RPMI7951 (cell line): Measurements from ENCODE around the gene ZNF606. TPM values are rescaled to one million over a fixed set of nuclear protein-coding genes. Genes with fewer than 3 reads are reported as not detected.

Experiments used
- DNase-seq: peaks from one replicate; pipeline ENCODE4 v3.0.0-alpha.2; 2012; ENCODE audit warnings: low read depth
- total RNA-seq: library from RNA; depleted of rRNA; stranded (reverse); fragments of >200 nt; shearing (Covaris generic); gene quantifications from 2 replicates; pipeline ENCODE4 v1.2.3, GENCODE V29; 2014; rRNA removed

Gene ZNF606
- total RNA-seq, result 6.4 and 8.6 TPM in 2 replicates

GRCh38 chr19:58002384-58003173 lies at the start of gene ZNF606:
Gene ZNF606 (minus strand): TSS chr19:58002820. CDS start chr19:58001319, 1,501 bp downstream.
- peak; percentile 86 for DNase-seq

- DNase-seq, result no peak
Observed at GRCh38 chr19:58052256-58052655, 49.6 kb upstream of the ZNF606 start.

GRCh38 chr19:58047672-58048071 lies 45.1 kb upstream of the ZNF606 start:
- DNase-seq, result no peak

- DNase-seq, result no peak
Observed at GRCh38 chr19:58046856-58047255, 44.2 kb upstream of the ZNF606 start.

- DNase-seq, result no peak
Observed at GRCh38 chr19:58045411-58046050, 42.9 kb upstream of the ZNF606 start.

- no peak for DNase-seq
Observed at GRCh38 chr19:58044886-58045285, 42.3 kb upstream of the ZNF606 start.

GRCh38 chr19:58044391-58044790 lies 41.8 kb upstream of the ZNF606 start:
- DNase-seq, result no peak

GRCh38 chr19:58042495-58043340 lies 40.1 kb upstream of the ZNF606 start:
- DNase-seq, result no peak

GRCh38 chr19:58040751-58041525 lies 38.3 kb upstream of the ZNF606 start:
- DNase-seq, result no peak

- no peak for DNase-seq
Observed at GRCh38 chr19:58038688-58039204, 36.1 kb upstream of the ZNF606 start.

- DNase-seq, result no peak
Observed at GRCh38 chr19:58037927-58038687, 35.5 kb upstream of the ZNF606 start.

- no peak for DNase-seq
Observed at GRCh38 chr19:58035863-58036262, 33.2 kb upstream of the ZNF606 start.

- no peak for DNase-seq
Observed at GRCh38 chr19:58034477-58034793, 31.8 kb upstream of the ZNF606 start.

GRCh38 chr19:58033741-58034476 lies 31.3 kb upstream of the ZNF606 start, which contains the start of gene ZSCAN1:
Gene ZSCAN1 (plus strand): TSS chr19:58034025. CDS start chr19:58037837, 3,812 bp downstream.
- DNase-seq, result peak; percentile 62

GRCh38 chr19:58024661-58025060 lies 22.0 kb upstream of the ZNF606 start:
- no peak for DNase-seq

- no peak for DNase-seq
Observed at GRCh38 chr19:58022283-58022660, 19.7 kb upstream of the ZNF606 start.

GRCh38 chr19:58021541-58022282 lies 19.1 kb upstream of the ZNF606 start:
- DNase-seq, result peak; percentile 64

- DNase-seq, result no peak
Observed at GRCh38 chr19:58020129-58020528, 17.5 kb upstream of the ZNF606 start.

GRCh38 chr19:58014141-58014540 lies 11.5 kb upstream of the ZNF606 start:
- no peak for DNase-seq
